Activated CD8-positive, alpha-beta T cell treated with anti-CD3 and anti-CD28 coated beads for 36 hours (primary cell): ENCODE results near the gene CEMP1. TPM values are rescaled to one million over a fixed set of nuclear protein-coding genes. Genes with fewer than 3 reads are reported as not detected.

Source experiments
- ATAC-seq: fragments of 200-7000 bp; cut with Tn5 transposase; one replicate; pipeline ENCODE4 v1.10.0; 2021; ENCODE audit warnings: mild to moderate bottlenecking, moderate library complexity
- CTCF ChIA-PET: fragments of 350-600 bp; sonication (Branson Sonifier 250); formaldehyde crosslinking; loops from one replicate; lab custom pipeline; 2021; ENCODE audit warnings: antibody characterized with exemption; lab: Charles Lee
- POLR2A ChIA-PET: fragments of 350-600 bp; sonication (Branson Sonifier 250); formaldehyde crosslinking; loops from one replicate; lab custom pipeline; 2021; ENCODE audit warnings: antibody characterized with exemption; lab: Charles Lee
- DNase-seq: peaks from one replicate; pipeline ENCODE4 v3.0.0-alpha.2; 2020
- H3K27ac Mint-ChIP-seq: one replicate; pipeline ENCODE4 v1.8.0; 2021; ENCODE audit warnings: mild to moderate bottlenecking, mixed read lengths
- H3K27me3 Mint-ChIP-seq: one replicate; pipeline ENCODE4 v1.8.0; 2021; ENCODE audit warnings: mixed read lengths
- H3K36me3 Mint-ChIP-seq: one replicate; pipeline ENCODE4 v1.8.0; 2021; ENCODE audit warnings: low read depth, mixed read lengths
- H3K4me1 Mint-ChIP-seq: one replicate; pipeline ENCODE4 v1.8.0; 2021; ENCODE audit warnings: low read depth, mixed read lengths
- H3K4me3 Mint-ChIP-seq: one replicate; pipeline ENCODE4 v1.8.0; 2021; ENCODE audit warnings: mild to moderate bottlenecking, moderate library complexity, mixed read lengths
- H3K9me3 Mint-ChIP-seq: one replicate; pipeline ENCODE4 v1.8.0; 2021; ENCODE audit warnings: mixed read lengths
- intact Hi-C: fragments of 100-400 bp; cut with micrococcal nuclease; formaldehyde crosslinking; loops from one replicate; pipeline ENCODE4 v1.10.0; 2022
- total RNA-seq, 2 experiments: library from RNA; stranded (reverse); gene quantifications; one replicate each; pipeline ENCODE4 v1.2.3, GENCODE V29; 2021
- TF ChIP-seq, protein P1 (sequence below): fragments of 200-600 bp; IDR thresholded peaks from one replicate; pipeline ENCODE4 v1.8.0; 2022; ENCODE audit warnings: antibody characterized with exemption, mild to moderate bottlenecking

The CEMP1 gene
- total RNA-seq, 2 experiments from 2014 or later: not detected

DNA sequence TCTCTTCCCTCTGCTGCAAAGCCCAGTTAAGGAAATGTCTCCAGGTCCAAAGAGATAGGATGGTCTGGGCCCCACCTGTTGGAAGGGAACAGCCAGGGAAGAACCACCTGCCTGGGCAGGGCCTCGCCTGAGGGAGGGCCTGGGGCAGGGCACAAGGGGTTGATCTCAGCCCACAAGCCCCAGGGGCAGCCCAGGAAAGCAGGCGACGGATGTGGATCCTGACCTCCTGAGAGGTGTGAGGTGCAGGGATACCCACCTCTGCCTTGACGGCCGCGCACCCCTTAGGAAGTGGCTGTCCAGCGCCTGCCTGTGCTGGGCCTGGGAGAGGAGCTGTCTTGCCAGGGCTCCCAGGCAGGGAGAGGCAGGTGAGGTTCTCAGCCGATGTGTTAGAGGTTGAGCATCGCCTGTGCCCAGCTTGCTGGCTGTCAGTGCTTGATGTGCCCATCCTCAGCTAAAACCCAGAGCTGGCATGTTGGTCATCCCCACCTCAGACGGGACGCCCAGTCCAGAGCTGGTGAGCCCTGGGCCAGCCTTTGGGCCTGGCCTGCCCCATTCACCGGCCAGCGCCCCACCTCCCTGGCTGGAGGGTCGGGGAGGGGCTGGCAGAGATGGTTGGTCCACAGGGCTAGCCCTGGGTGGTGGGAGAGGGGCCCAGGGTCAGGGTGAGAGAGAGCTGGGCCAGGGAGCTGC is 434 bp downstream of the CEMP1 start:
- Mint-ChIP-seq H3K4me3 (peak overlapping the region; percentile 88), H3K27ac (peak overlapping the region; percentile 98), H3K27me3 (no peaks in the 10 kb centered on the region), H3K4me1 (peaks cover 12% of the 10 kb centered on the region), H3K9me3 (no peaks in the 10 kb centered on the region), H3K36me3 (peaks cover 3% of the 10 kb centered on the region)
- intact Hi-C loops: loop anchor here (10.0 kb wide), 1 partner anchor 54 kb away; no protein-coding TSS in a partner anchor
- ATAC-seq (no peak), DNase-seq (no peak)
- TF ChIP-seq, protein P1, sequence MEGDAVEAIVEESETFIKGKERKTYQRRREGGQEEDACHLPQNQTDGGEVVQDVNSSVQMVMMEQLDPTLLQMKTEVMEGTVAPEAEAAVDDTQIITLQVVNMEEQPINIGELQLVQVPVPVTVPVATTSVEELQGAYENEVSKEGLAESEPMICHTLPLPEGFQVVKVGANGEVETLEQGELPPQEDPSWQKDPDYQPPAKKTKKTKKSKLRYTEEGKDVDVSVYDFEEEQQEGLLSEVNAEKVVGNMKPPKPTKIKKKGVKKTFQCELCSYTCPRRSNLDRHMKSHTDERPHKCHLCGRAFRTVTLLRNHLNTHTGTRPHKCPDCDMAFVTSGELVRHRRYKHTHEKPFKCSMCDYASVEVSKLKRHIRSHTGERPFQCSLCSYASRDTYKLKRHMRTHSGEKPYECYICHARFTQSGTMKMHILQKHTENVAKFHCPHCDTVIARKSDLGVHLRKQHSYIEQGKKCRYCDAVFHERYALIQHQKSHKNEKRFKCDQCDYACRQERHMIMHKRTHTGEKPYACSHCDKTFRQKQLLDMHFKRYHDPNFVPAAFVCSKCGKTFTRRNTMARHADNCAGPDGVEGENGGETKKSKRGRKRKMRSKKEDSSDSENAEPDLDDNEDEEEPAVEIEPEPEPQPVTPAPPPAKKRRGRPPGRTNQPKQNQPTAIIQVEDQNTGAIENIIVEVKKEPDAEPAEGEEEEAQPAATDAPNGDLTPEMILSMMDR: no peak
- POLR2A ChIA-PET: interaction anchor here (3.3 to 3.7 kb wide), 3 partner anchors 10 to 377 kb away, joined by 13 to 67 read pairs (median 26); partner anchors contain the start of genes AMDHD2 and ATP6V0C
- CTCF ChIA-PET: no interaction called here

DNA sequence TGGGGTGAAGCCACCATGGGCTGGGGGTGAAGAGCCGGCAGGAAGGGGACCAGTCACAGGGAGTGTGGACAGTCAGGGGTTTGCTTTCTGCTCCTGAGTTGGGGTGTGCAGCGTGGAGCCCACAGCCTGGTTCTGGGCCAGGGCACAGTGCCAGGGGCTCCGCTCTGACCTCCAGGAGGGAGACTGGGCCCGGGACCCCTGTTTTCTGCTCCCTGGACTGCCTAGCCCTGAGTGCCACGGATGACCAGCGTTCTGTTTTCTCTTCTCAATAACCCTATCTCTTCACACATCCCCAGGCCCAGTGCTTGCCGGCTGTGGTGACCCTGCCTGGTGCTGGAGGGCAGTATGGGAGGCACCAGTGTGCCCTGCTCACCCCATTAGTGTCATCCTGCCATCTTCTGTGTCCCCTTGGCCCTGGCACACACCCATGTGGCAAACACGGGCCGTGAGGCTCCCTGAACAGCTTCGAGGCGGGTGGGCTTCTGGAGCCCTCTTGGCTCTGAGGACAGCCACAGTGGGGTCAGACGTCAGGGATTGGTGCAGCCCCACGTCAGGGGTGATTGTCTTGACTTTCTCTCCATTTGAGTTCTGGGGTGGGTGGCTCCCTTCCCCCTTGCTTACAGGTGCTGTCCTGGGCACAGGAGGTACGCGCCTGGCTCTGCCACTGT is 1.1 kb downstream of the CEMP1 start:
- POLR2A ChIA-PET: interaction anchor here (3.4 to 3.7 kb wide), 2 partner anchors 9 to 376 kb away, joined by 13 to 67 read pairs; partner anchors contain the start of gene AMDHD2
- H3K27ac Mint-ChIP-seq: no peak overlapping the region
- CTCF ChIA-PET: no interaction called here

DNA sequence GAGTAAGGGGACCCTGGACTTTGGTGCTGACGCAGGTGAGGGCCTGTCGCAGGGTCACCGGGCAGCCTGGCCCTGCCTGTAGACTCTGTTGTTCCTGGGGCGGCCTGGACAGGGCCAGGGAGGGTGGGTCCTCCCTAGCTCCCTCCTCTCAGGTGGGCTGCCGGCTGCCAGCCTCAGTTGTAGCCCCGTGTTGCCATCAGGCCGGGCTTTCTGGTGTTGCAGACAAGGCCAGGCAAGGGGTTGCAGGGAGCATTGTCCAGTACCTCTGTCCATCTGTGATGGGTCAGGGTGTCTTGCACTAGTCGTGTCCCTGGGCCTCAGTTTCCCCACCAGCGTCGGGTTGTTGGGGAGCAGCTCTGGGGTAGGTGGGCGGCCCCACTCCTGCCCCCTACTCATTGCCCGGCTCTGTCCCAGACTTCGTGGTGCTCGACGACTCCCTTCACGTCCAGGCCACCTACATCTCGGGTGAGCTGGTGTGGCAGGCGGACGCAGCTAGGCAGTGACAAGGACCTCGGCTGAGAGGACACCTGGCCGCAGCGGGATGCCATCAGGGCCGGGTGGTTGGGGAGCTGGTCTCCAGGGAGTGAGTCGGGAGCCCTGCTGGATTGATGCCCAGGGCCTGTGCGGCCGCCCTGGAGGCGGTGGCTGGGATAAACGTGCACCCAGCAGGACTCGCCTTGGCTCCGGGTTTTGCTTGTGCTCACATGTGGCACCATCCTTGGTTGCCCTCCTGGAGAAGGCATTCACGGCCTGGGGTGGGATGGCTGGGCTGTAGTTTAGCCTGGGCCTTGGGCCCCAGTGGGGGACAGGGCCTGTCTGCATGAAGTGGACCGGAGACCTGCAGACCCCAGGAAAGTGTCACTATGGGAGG is 1.9 kb downstream of the CEMP1 start:
- intact Hi-C loops: no loop called here
- TF ChIP-seq, protein P1: no peak
- Mint-ChIP-seq H3K27me3 (no peaks in the 10 kb centered on the region), H3K9me3 (no peaks in the 10 kb centered on the region), H3K4me1 (peaks cover 14% of the 10 kb centered on the region), H3K36me3 (peaks cover 10% of the 10 kb centered on the region), H3K27ac (no peak overlapping the region), H3K4me3 (no peak overlapping the region)
- ChIA-PET POLR2A (interaction anchor here (1.1 to 3.7 kb wide), 2 partner anchors 9 to 376 kb away, joined by 5 to 13 read pairs; partner anchors contain the start of gene AMDHD2), CTCF (no interaction called here)
- peak; percentile 27 for DNase-seq
- no peak for ATAC-seq

More for the DNA sequence above, 1.1 kb downstream of the CEMP1 start:
- Mint-ChIP-seq H3K27me3 (no peaks in the 10 kb centered on the region), H3K4me3 (no peak overlapping the region), H3K9me3 (no peaks in the 10 kb centered on the region), H3K4me1 (peaks cover 12% of the 10 kb centered on the region), H3K36me3 (peaks cover 4% of the 10 kb centered on the region)
- ATAC-seq (no peak), DNase-seq (no peak)
- intact Hi-C loops: loop anchor here (10.0 kb wide), 1 partner anchor 55 kb away; no protein-coding TSS in a partner anchor
- TF ChIP-seq, protein P1: no peak

DNA sequence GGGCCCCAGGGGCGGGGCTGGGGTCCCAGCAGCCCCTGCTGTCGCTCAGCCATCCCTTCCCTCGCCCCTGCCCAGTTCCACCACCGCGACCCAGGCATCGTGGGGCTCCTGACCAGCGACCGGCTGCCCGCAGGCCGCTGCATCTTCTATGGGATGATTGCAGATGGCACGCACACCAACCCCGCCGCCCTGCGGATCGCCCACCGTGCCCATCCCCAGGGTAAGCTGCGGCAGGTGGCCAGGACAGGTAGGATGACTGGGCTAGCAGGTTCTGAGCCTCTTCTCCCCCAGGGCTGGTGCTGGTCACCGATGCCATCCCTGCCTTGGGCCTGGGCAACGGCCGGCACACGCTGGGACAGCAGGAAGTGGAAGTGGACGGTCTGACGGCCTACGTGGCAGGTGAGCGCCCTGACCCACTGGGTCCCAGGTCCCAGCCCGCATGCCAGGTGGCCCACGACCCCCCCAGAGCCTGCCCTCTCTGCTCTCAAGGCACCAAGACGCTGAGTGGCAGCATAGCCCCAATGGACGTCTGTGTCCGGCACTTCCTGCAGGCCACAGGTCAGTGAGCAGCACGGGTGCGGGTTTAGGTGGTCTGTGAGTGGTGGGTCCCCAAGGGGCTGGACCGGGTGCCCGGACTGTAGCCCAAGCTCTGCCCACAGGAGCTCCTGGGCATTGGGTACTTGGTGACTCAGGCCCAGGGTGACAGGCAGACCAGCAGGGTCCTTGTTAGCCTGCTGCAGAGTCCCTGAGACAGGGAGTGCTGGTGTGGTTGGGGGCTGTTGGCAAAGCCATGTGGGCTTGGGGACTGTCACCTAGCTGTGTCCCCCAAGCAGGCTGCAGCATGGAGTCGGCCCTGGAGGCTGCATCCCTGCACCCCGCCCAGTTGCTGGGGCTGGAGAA is 2.8 kb downstream of the CEMP1 start:
- peaks cover 13% of the 10 kb centered on the region for H3K4me1 Mint-ChIP-seq
- intact Hi-C loops: no loop called here
- ChIA-PET POLR2A (interaction anchor here (1.1 kb wide), 1 partner anchor 8 kb away, joined by 5 read pairs; the partner anchor contains the start of gene AMDHD2), CTCF (no interaction called here)
- DNase-seq (no peak), ATAC-seq (no peak)
- H3K36me3 Mint-ChIP-seq: peaks cover 11% of the 10 kb centered on the region
- no peaks in the 10 kb centered on the region for H3K27me3 Mint-ChIP-seq
- no peak overlapping the region for H3K4me3 Mint-ChIP-seq
- no peaks in the 10 kb centered on the region for H3K9me3 Mint-ChIP-seq
- TF ChIP-seq, protein P1: no peak
- no peak overlapping the region for H3K27ac Mint-ChIP-seq
